ENCODE data around the gene GPBP1.

Gene GPBP1

GRCh38 chr5:57215629-57216195 lies 41.9 kb downstream of the GPBP1 start:
- H3F3A ChIP-seq (ENCODE audit: insufficient read depth, low read length): 0 out of 2 replicates have a peak, but pooled peaks cover 4% of the 10 kb centered on the region
- H3K9me2 ChIP-seq (ENCODE audit: low read depth, low read length): no peaks in the 10 kb centered on the region
- no peaks in the 10 kb centered on the region for H3K9me3 ChIP-seq (ENCODE audit: low read length)
- H4K20me1 ChIP-seq (ENCODE audit: insufficient read depth, low read length): no peaks in the 10 kb centered on the region
- H3K79me2 ChIP-seq (ENCODE audit: insufficient read depth, low read length): peaks cover 69% of the 10 kb centered on the region
- H3K4me3 ChIP-seq (ENCODE audit: low read depth, low read length, poor library complexity, severe bottlenecking): no peak overlapping the region
- no peaks in the 10 kb centered on the region for H3K27me3 ChIP-seq (ENCODE audit: insufficient read depth, low read length)
- no peak overlapping the region for H3K9ac ChIP-seq (ENCODE audit: low read length)
- no peak for TF ChIP-seq CTCF (IDR thresholded peaks at IDR 0.05; ENCODE audit: low read length)
- no peak overlapping the region for H3K27ac ChIP-seq (ENCODE audit: low read depth, low read length, poor library complexity, severe bottlenecking)
- no peak overlapping the region for H2AFZ ChIP-seq (ENCODE audit: low read length)
- H3K36me3 ChIP-seq (ENCODE audit: insufficient read depth, low read length): peaks cover 49% of the 10 kb centered on the region
- peaks cover 3% of the 10 kb centered on the region for H3K4me1 ChIP-seq (ENCODE audit: insufficient read depth, low read length, severe bottlenecking)
- H3K4me2 ChIP-seq (ENCODE audit: low read length): no peak overlapping the region

GRCh38 chr5:57216714-57217113 lies 42.9 kb downstream of the GPBP1 start:
- Histone ChIP-seq H3K79me2 (ENCODE audit: insufficient read depth, low read length) (peaks cover 67% of the 10 kb centered on the region), H3K36me3 (ENCODE audit: insufficient read depth, low read length) (peaks cover 53% of the 10 kb centered on the region), H2AFZ (ENCODE audit: low read length) (no peak overlapping the region), H4K20me1 (ENCODE audit: insufficient read depth, low read length) (no peaks in the 10 kb centered on the region), H3K27ac (ENCODE audit: low read depth, low read length, poor library complexity, severe bottlenecking) (no peak overlapping the region), H3K9me2 (ENCODE audit: low read depth, low read length) (no peaks in the 10 kb centered on the region), H3K9me3 (ENCODE audit: low read length) (no peaks in the 10 kb centered on the region), H3F3A (ENCODE audit: insufficient read depth, low read length) (0 out of 2 replicates have a peak, but pooled peaks cover 4% of the 10 kb centered on the region), H3K4me3 (ENCODE audit: low read depth, low read length, poor library complexity, severe bottlenecking) (no peak overlapping the region), H3K4me1 (ENCODE audit: insufficient read depth, low read length, severe bottlenecking) (no peaks in the 10 kb centered on the region), H3K27me3 (ENCODE audit: insufficient read depth, low read length) (no peaks in the 10 kb centered on the region), H3K9ac (ENCODE audit: low read length) (no peak overlapping the region), H3K4me2 (ENCODE audit: low read length) (no peak overlapping the region)
- TF ChIP-seq EZH2 (IDR thresholded peaks at IDR 0.05; ENCODE audit: borderline replicate concordance, low read length): no peak
- no peak for TF ChIP-seq CTCF (IDR thresholded peaks at IDR 0.05; ENCODE audit: low read length)

GRCh38 chr5:57219386-57219785 lies 45.5 kb downstream of the GPBP1 start:
- no peaks in the 10 kb centered on the region for H3K9me2 ChIP-seq (ENCODE audit: low read depth, low read length)
- H3K27me3 ChIP-seq (ENCODE audit: insufficient read depth, low read length): no peaks in the 10 kb centered on the region
- H3K36me3 ChIP-seq (ENCODE audit: insufficient read depth, low read length): peaks cover 51% of the 10 kb centered on the region
- no peak overlapping the region for H2AFZ ChIP-seq (ENCODE audit: low read length)
- H3K27ac ChIP-seq (ENCODE audit: low read depth, low read length, poor library complexity, severe bottlenecking): no peak overlapping the region
- H4K20me1 ChIP-seq (ENCODE audit: insufficient read depth, low read length): no peaks in the 10 kb centered on the region; the same call in 1 of the 2 replicates
- H3F3A ChIP-seq (ENCODE audit: insufficient read depth, low read length): no peaks in the 10 kb centered on the region
- peaks cover 62% of the 10 kb centered on the region for H3K79me2 ChIP-seq (ENCODE audit: insufficient read depth, low read length)
- TF ChIP-seq EZH2 (IDR thresholded peaks at IDR 0.05; ENCODE audit: borderline replicate concordance, low read length): no peak
- no peak for TF ChIP-seq CTCF (IDR thresholded peaks at IDR 0.05; ENCODE audit: low read length)
- H3K4me1 ChIP-seq (ENCODE audit: insufficient read depth, low read length, severe bottlenecking): no peaks in the 10 kb centered on the region
- no peak overlapping the region for H3K9ac ChIP-seq (ENCODE audit: low read length)
- H3K4me3 ChIP-seq (ENCODE audit: low read depth, low read length, poor library complexity, severe bottlenecking): no peak overlapping the region
- H3K9me3 ChIP-seq (ENCODE audit: low read length): no peaks in the 10 kb centered on the region
- no peak overlapping the region for H3K4me2 ChIP-seq (ENCODE audit: low read length)

Data from OCI-LY1 (cell line).